K562 (cell line): Measurements from ENCODE around the gene DENND1A. TPM values are rescaled to one million over a fixed set of nuclear protein-coding genes. Genes with fewer than 3 reads are reported as not detected.

Experiments used
- ATAC-seq: fragments of 200-7000 bp; cut with Tn5 transposase; 3 replicates; pipeline ENCODE4 v1.9.1; 2020; ENCODE audit warnings: moderate library complexity
- BruUV-seq: library from RNA; stranded (reverse); fragments of 400-500 nt; replicated peaks from 2 replicates; lab custom pipeline; 2021; lab: Mats Ljungman, UMichigan
- CTCF ChIA-PET: fragments of 300-600 bp; formaldehyde crosslinking; extraction: SDS; loops from one replicate; lab custom pipeline; 2021; ENCODE audit warnings: low intra/inter-chr PET ratio; lab: Yijun Ruan, JAX
- POLR2A ChIA-PET: fragments of 300-600, 350-650 bp; sonication (Branson Sonifier 250); formaldehyde crosslinking; extraction: SDS; loops from one replicate; lab custom pipeline; 2021; ENCODE audit warnings: antibody characterized with exemption, inconsistent platforms; lab: Yijun Ruan, JAX
- DNase-seq, 4 experiments: peaks; one replicate each; pipeline versions ENCODE4 v3.0.0 to v3.0.0-alpha.2; 2011 to 2018; ENCODE audit warnings: low spot score in 3 of 4, mixed read lengths in 3 of 4; ENCODE audit errors: extremely low read depth in 1 of 4
- FAIRE-seq: peaks from 2 replicates; lab custom pipeline; 2011; peaks lifted over from hg19 to GRCh38; lab: Jason Lieb, UNC
- H2AFZ ChIP-seq: 2 replicates; pipeline ENCODE4 v1.6.0; 2011; ENCODE audit warnings: low read depth, low read length, control low read depth, inconsistent platforms
- H3K27ac ChIP-seq: fragments of 200-600 bp; 3 replicates; pipeline ENCODE4 v1.8.0; 2011; ENCODE audit warnings: low read depth, mild to moderate bottlenecking, control low read depth, inconsistent platforms, low read length, moderate library complexity, mixed read lengths; ENCODE audit errors: extremely low read depth
- H3K27me3 ChIP-seq, 2 experiments: fragments of 300-600 bp in 1 of 2; 2 replicates in 1 of 2; 3 replicates in 1 of 2; pipeline versions ENCODE4 v1.6.0 to v1.8.0; 2011; ENCODE audit warnings: inconsistent platforms in 2 of 2, low read length in 2 of 2, mild to moderate bottlenecking in 1 of 2, mixed read lengths in 1 of 2, moderate library complexity in 1 of 2; ENCODE audit not compliant: control insufficient read depth in 2 of 2, insufficient read depth in 2 of 2
- H3K36me3 ChIP-seq: fragments of 300-600 bp; 3 replicates; pipeline ENCODE4 v1.8.0; 2011; ENCODE audit warnings: mild to moderate bottlenecking, low read length, inconsistent platforms; ENCODE audit not compliant: control insufficient read depth, insufficient read depth
- H3K4me1 ChIP-seq, 2 experiments: fragments of 200-600 bp in 1 of 2; replicated peaks in 1 of 2; 2 replicates in 1 of 2; 3 replicates in 1 of 2; pipeline versions ENCODE4 v1.5.1 to v1.8.0; 2011; ENCODE audit warnings: inconsistent platforms in 2 of 2, low read length in 2 of 2, mild to moderate bottlenecking in 1 of 2, mixed read lengths in 1 of 2, moderate library complexity in 1 of 2; ENCODE audit not compliant: control insufficient read depth in 2 of 2, insufficient read depth in 2 of 2
- H3K4me2 ChIP-seq: 2 replicates; pipeline ENCODE4 v1.6.1; 2011; ENCODE audit warnings: low read length, control low read depth, inconsistent platforms, mixed read lengths; ENCODE audit not compliant: insufficient read depth
- H3K4me3 ChIP-seq: fragments of 200-600 bp; sonication (generic), shearing (Covaris generic); 2 replicates; pipeline ENCODE4 v1.5.1; 2016; ENCODE audit warnings: control low read depth, inconsistent platforms
- H3K79me2 ChIP-seq: fragments of 200-600 bp; 3 replicates; pipeline ENCODE4 v1.8.0; 2011; ENCODE audit warnings: low read length, inconsistent platforms; ENCODE audit not compliant: control insufficient read depth, insufficient read depth
- H3K9ac ChIP-seq, 2 experiments: 2 replicates each; pipeline versions ENCODE4 v1.6.0 to v1.6.1; 2011; ENCODE audit warnings: low read depth in 2 of 2, low read length in 2 of 2, control low read depth in 1 of 2, inconsistent platforms in 1 of 2, mild to moderate bottlenecking in 1 of 2, mixed read lengths in 1 of 2; ENCODE audit not compliant: insufficient read depth in 1 of 2
- H3K9me1 ChIP-seq: one replicate; pipeline ENCODE4 v1.6.0; 2011; ENCODE audit warnings: inconsistent platforms, mild to moderate bottlenecking, low read length, moderate library complexity; ENCODE audit not compliant: control insufficient read depth, insufficient read depth
- H3K9me3 ChIP-seq: replicated peaks from 2 replicates; pipeline ENCODE4 v1.5.1; 2011; ENCODE audit warnings: low read depth, low read length, inconsistent platforms; ENCODE audit not compliant: control insufficient read depth, insufficient read depth
- H4K20me1 ChIP-seq: replicated peaks from 2 replicates; pipeline ENCODE4 v1.6.1; 2011; ENCODE audit warnings: low read length, inconsistent platforms, mixed read lengths; ENCODE audit not compliant: control insufficient read depth, insufficient read depth
- BACH1 ChIP-seq: fragments of 200-800 bp; sonication (Bioruptor generic); IDR thresholded peaks from 2 replicates; pipeline ENCODE4 v1.6.1; 2016; ENCODE audit warnings: missing genetic modification characterization, missing compliant biosample characterization
- CTBP1 ChIP-seq: fragments of 450-650 bp; IDR thresholded peaks from 2 replicates; pipeline ENCODE4 v1.6.1; 2016; ENCODE audit warnings: borderline replicate concordance
- LCOR ChIP-seq: sonication (generic); formaldehyde crosslinking; IDR thresholded peaks from 2 replicates; pipeline ENCODE4 v1.8.0; 2022; ENCODE audit warnings: mild to moderate bottlenecking, missing genetic modification reagents
- NCOA6 ChIP-seq: fragments of 450-650 bp; IDR thresholded peaks from 2 replicates; pipeline ENCODE4 v1.6.1; 2017; ENCODE audit warnings: mild to moderate bottlenecking
- POLR2AphosphoS2 ChIP-seq: IDR thresholded peaks from 2 replicates; pipeline ENCODE4 v1.6.1; 2012; ENCODE audit warnings: low read length, improper control_type of control experiment
- RAD51 ChIP-seq: fragments of 450-650 bp; IDR thresholded peaks from 2 replicates; pipeline ENCODE4 v1.7.1; 2016; ENCODE audit warnings: low read depth, mild to moderate bottlenecking, borderline replicate concordance
- SP2 ChIP-seq: IDR thresholded peaks from 2 replicates; pipeline ENCODE4 v1.6.1; 2011; ENCODE audit warnings: mild to moderate bottlenecking, low read depth, low read length, moderate library complexity; ENCODE audit not compliant: poor library complexity, severe bottlenecking; ENCODE audit errors: extremely low read depth
- TCF3 ChIP-seq: sonication (generic); formaldehyde crosslinking; IDR thresholded peaks from 2 replicates; pipeline ENCODE4 v1.4.0; 2020; ENCODE audit warnings: mild to moderate bottlenecking, missing genetic modification reagents
- ZNF41 ChIP-seq: fragments of 250-450 bp; sonication (Bioruptor Pico); conservative IDR thresholded peaks from 2 replicates; pipeline ENCODE4 v1.4.0; 2020; ENCODE audit warnings: mild to moderate bottlenecking
- ZNF431 ChIP-seq: sonication (generic); formaldehyde crosslinking; IDR thresholded peaks from 2 replicates; pipeline ENCODE4 v1.8.0; 2022; ENCODE audit warnings: mild to moderate bottlenecking, missing genetic modification reagents
- WGBS: fragments of 100-300 bp; shearing (Covaris generic); methylation state at CpG from one replicate; pipeline ENCODE4 v1.1.6; 2016; ENCODE audit warnings: low coverage, mixed read lengths; ENCODE audit not compliant: insufficient coverage; ENCODE audit errors: missing lambda C conversion rate; 5-methylcytosine and 5-hydroxymethylcytosine counted together
- in situ Hi-C: fragments of 300-500 bp; cut with MboI; formaldehyde crosslinking; loops from 4 replicates; pipeline ENCODE4 v1.15.0; 2018; ENCODE audit warnings: inconsistent platforms, mixed read lengths
- intact Hi-C: fragments of 100-400 bp; cut with micrococcal nuclease; formaldehyde crosslinking; loops from 2 replicates; pipeline ENCODE4 v1.14.2; 2022
- polyA plus RNA-seq, 8 experiments: library from polyadenylated mRNA; depleted of rRNA in 4 of 8; stranded (reverse) in 5 of 8; unstranded in 3 of 8; fragments of >200 nt; fragmentation: Nextera tagmentation in 2 of 8; fragmentation: Illumina TruSeq in 1 of 8; extraction: Ambion mirVana in 2 of 8; extraction: Trizol in 1 of 8; gene quantifications; 2 replicates each; pipeline versions ENCODE4 v1.2.1 to v1.2.3, GENCODE V29; 2011 to 2014; ENCODE audit warnings: inconsistent platforms in 1 of 8, missing spikeins in 1 of 8
- total RNA-seq, 7 experiments: library from RNA; depleted of rRNA in 6 of 7; stranded (reverse); fragments of >200 nt in 6 of 7; fragmentation: Illumina TruSeq in 2 of 7; extraction: Trizol in 2 of 7; gene quantifications; 2 replicates each; pipeline versions ENCODE4 v1.2.1 to v1.2.3, GENCODE V29; 2011 to 2021; ENCODE audit warnings: low replicate concordance in 1 of 7

Gene DENND1A
- total and polyA plus RNA-seq, 9 of the 15 experiments (the other 6 are each of a cell fraction or from before 2014, with no cell fraction given): 7.6 to 29.5 (median 15.7) TPM

DNA sequence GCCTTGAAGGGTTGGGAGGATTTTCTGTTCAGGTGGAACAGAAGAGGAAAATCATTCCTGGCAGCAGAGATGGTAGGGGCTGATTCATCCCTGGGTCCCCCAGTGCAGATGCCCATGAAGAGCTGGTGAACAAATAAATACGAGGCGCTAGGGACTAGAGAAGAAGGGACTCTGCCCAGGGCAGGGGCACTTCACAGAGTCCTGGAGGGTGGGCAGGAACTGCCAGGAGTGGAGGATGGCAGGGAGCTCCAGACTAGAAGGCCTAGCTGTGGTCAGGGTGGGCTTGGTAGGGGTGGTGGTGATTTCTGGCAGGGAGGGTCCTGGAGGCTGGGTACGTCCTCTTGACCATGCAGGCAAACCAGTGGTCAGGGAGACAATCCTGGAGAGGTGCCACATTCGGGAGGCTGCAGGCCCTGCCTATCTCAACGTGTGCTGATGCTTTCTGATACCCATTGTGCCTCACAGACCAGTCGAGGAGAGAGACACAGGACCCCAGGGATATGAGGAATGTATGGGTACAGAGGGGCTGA, 504.0 kb downstream of the DENND1A start:
- H3K27me3 ChIP-seq: no peaks in the 10 kb centered on the region
- H2AFZ ChIP-seq: 0 out of 2 replicates have a peak overlapping the region, but pooled peaks have one; percentile 23
- no peak overlapping the region for H3K4me2 ChIP-seq
- FAIRE-seq (no peak), ATAC-seq (no peak; the same call in 2 of the 3 replicates), DNase-seq (no peak)
- ChIA-PET POLR2A (interaction anchor here (0.6 to 1.2 kb wide), 6 partner anchors 10 to 188 kb away, joined by 3 to 4 read pairs (median 3); no protein-coding TSS in a partner anchor), CTCF (no interaction called here)
- 55% methylated on average over 5 of the region's 6 CpGs for WGBS
- no peaks in the 10 kb centered on the region for H3K9me1 ChIP-seq
- H3K79me2 ChIP-seq: no peaks in the 10 kb centered on the region
- no peak overlapping the region for H3K4me3 ChIP-seq
- H3K9me3 ChIP-seq: no peaks in the 10 kb centered on the region
- intact Hi-C loops: no loop called here
- H3K4me1 ChIP-seq: peaks cover 0 to 2% of the 10 kb centered on the region in 2 experiments; a peak in 1 of 5 replicates
- in situ Hi-C loops: no loop called here
- no peak overlapping the region for H3K27ac ChIP-seq
- H3K36me3 ChIP-seq: no peaks in the 10 kb centered on the region
- TF ChIP-seq POLR2AphosphoS2: no peak
- TF ChIP-seq RAD51: no peak
- TF ChIP-seq NCOA6: no peak
- TF ChIP-seq TCF3: no peak
- TF ChIP-seq BACH1 (tag): no peak
- no peak for TF ChIP-seq LCOR (CRISPR knock-in tag)
- no peak for TF ChIP-seq ZNF431 (CRISPR knock-in tag)
- no peak for TF ChIP-seq SP2
- no peak for TF ChIP-seq CTBP1
- no peak for TF ChIP-seq ZNF41 (CRISPR knock-in tag)
- no TSS peak for BruUV-seq
- no peaks in the 10 kb centered on the region; the same call in none of the 2 replicates for H4K20me1 ChIP-seq
- no peak overlapping the region for H3K9ac ChIP-seq
